ENCODE results near the gene LIMK2.

The LIMK2 gene

DNA sequence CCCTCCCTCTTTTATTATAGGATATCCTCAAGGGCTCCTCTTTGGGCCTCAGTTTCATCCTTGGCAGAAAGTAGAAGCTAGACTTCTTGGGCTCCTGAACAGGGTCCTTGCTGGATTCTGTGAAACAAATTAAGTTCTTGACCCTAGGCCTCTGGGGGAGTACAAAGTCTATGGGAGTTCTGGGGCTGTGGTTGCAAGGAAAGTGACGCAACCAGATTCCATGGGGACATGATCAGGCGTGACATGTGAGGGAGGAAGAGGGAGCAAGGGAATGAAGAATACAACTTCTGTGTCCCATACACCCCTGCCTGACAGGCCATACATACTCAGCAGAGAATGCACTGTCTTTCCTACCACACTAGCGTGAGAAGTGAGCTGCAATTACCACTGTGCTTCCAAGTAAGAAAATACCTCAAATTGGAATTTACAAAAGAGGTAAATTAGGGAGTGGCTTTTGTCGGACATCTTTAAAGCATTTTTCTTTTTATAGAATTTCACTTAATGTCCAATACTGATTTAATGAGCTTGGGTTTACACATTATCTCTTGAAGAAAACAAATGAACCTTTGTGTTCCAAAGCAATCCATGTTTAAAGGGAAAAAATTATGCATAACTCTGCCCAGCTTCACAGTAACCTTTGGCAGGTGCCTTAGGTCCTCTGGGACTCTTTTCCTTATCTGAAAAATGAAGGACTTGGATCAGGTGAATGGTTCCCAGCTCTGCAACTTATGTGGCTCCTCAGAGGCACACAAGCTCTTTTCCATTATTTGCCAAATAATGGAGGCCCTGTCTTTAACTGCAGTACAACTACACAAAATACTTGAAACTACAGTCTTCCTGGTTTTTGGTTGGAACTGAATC is 38.9 kb downstream of the LIMK2 start:
- TF ChIP-seq CTCF (IDR thresholded peaks at IDR 0.05): no peak
- H3K36me3 Mint-ChIP-seq (ENCODE audit: low read depth): peaks cover 7% of the 10 kb centered on the region
- no peak for DNase-seq
- no peak overlapping the region for H3K27ac Mint-ChIP-seq
- no peaks in the 10 kb centered on the region for H3K27me3 Mint-ChIP-seq (ENCODE audit: low read depth, poor library complexity)
- H3K4me3 Mint-ChIP-seq: no peak overlapping the region
- H3K4me1 Mint-ChIP-seq: peaks cover 40% of the 10 kb centered on the region
- no peaks in the 10 kb centered on the region for H3K9me3 Mint-ChIP-seq

- DNase-seq: no peak
- Mint-ChIP-seq H3K36me3 (ENCODE audit: low read depth) (peaks cover 19% of the 10 kb centered on the region), H3K27me3 (ENCODE audit: low read depth, poor library complexity) (no peaks in the 10 kb centered on the region), H3K4me3 (no peak overlapping the region), H3K9me3 (no peaks in the 10 kb centered on the region), H3K27ac (no peak overlapping the region), H3K4me1 (peaks cover 20% of the 10 kb centered on the region)
- TF ChIP-seq CTCF (IDR thresholded peaks at IDR 0.05): no peak
These were observed 41.9 kb downstream of the LIMK2 start for GRCh38 chr22:31253949-31254348.

- no peak for TF ChIP-seq CTCF (IDR thresholded peaks at IDR 0.05)
- H3K4me3 Mint-ChIP-seq: no peak overlapping the region
These were observed 47.8 kb downstream of the LIMK2 start for GRCh38 chr22:31259798-31260473.

GRCh38 chr22:31260474-31260856 is 48.4 kb downstream of the LIMK2 start:
- no peak overlapping the region for H3K4me3 Mint-ChIP-seq
- H3K27ac Mint-ChIP-seq: peak overlapping the region; percentile 15
- peaks cover 47% of the 10 kb centered on the region for H3K36me3 Mint-ChIP-seq (ENCODE audit: low read depth)
- no peaks in the 10 kb centered on the region for H3K9me3 Mint-ChIP-seq
- no peak for TF ChIP-seq CTCF (IDR thresholded peaks at IDR 0.05)
- H3K27me3 Mint-ChIP-seq (ENCODE audit: low read depth, poor library complexity): peaks cover 2% of the 10 kb centered on the region
- DNase-seq: no peak
- no peaks in the 10 kb centered on the region for H3K4me1 Mint-ChIP-seq

More at GRCh38 chr22:31259798-31260473, 47.8 kb downstream of the LIMK2 start:
- H3K4me1 Mint-ChIP-seq: no peaks in the 10 kb centered on the region
- H3K27ac Mint-ChIP-seq: no peak overlapping the region
- H3K27me3 Mint-ChIP-seq (ENCODE audit: low read depth, poor library complexity): peaks cover 2% of the 10 kb centered on the region
- H3K36me3 Mint-ChIP-seq (ENCODE audit: low read depth): peaks cover 53% of the 10 kb centered on the region
- no peaks in the 10 kb centered on the region for H3K9me3 Mint-ChIP-seq
- DNase-seq: no peak

GRCh38 chr22:31262312-31263133 is 50.4 kb downstream of the LIMK2 start:
- no peaks in the 10 kb centered on the region for H3K9me3 Mint-ChIP-seq
- H3K4me1 Mint-ChIP-seq: no peaks in the 10 kb centered on the region
- peaks cover 2% of the 10 kb centered on the region for H3K27me3 Mint-ChIP-seq (ENCODE audit: low read depth, poor library complexity)
- TF ChIP-seq CTCF (IDR thresholded peaks at IDR 0.05): no peak
- peaks cover 56% of the 10 kb centered on the region for H3K36me3 Mint-ChIP-seq (ENCODE audit: low read depth)
- no peak overlapping the region for H3K4me3 Mint-ChIP-seq
- H3K27ac Mint-ChIP-seq: no peak overlapping the region
- DNase-seq: no peak
